ENCODE results near the gene PLP1. TPM values are rescaled to one million over a fixed set of nuclear protein-coding genes. Genes with fewer than 3 reads are reported as not detected.
A peak's percentile ranks its signal among the peaks of the same experiment; 100 is the strongest.
"Not testable (repeated sequence)": the region's sequence is repeated elsewhere in the genome, so short reads cannot be mapped to it uniquely, and the experiment has no call there.

The PLP1 gene
- total RNA-seq, 2 experiments from 2014 or later = not detected

DNA sequence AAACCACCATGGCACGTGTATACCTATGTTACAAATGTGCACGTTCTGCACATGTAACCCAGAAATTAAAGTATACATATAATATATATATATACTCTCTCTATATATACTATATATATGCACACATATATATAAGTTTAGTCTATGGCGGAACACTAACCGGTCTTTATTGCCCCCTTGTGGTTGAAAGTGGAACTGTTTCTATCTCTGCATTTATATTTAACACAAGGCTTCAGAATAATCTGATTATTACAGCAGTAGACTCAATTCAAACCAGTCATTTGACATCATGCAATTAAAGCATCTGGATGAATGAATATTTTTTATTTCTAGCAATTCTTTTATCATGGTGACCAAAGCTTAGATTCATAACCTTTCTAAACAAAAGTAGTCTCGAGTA is 40.9 kb downstream of the PLP1 start:
- H3K27ac Mint-ChIP-seq = no peak overlapping the region
- TF ChIP-seq, protein P1, sequence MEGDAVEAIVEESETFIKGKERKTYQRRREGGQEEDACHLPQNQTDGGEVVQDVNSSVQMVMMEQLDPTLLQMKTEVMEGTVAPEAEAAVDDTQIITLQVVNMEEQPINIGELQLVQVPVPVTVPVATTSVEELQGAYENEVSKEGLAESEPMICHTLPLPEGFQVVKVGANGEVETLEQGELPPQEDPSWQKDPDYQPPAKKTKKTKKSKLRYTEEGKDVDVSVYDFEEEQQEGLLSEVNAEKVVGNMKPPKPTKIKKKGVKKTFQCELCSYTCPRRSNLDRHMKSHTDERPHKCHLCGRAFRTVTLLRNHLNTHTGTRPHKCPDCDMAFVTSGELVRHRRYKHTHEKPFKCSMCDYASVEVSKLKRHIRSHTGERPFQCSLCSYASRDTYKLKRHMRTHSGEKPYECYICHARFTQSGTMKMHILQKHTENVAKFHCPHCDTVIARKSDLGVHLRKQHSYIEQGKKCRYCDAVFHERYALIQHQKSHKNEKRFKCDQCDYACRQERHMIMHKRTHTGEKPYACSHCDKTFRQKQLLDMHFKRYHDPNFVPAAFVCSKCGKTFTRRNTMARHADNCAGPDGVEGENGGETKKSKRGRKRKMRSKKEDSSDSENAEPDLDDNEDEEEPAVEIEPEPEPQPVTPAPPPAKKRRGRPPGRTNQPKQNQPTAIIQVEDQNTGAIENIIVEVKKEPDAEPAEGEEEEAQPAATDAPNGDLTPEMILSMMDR (IDR thresholded peaks at IDR 0.05) = peak; percentile 49
- DNase-seq = peak; percentile 19
- peaks cover 14% of the 10 kb centered on the region for H3K27me3 Mint-ChIP-seq
- intact Hi-C loops (cut with micrococcal nuclease) = loop anchor here (5.0 kb wide), 3 partner anchors 105 to 285 kb away; partner anchors contain the start of genes MORF4L2 and TMEM31
- no peak overlapping the region for H3K4me3 Mint-ChIP-seq
- ATAC-seq = peak; percentile 80
- H3K9me3 Mint-ChIP-seq = no peaks in the 10 kb centered on the region
- no peaks in the 10 kb centered on the region for H3K4me1 Mint-ChIP-seq (ENCODE audit: low read depth)
- ChIA-PET CTCF (interaction anchor here (1.1 to 2.4 kb wide), 4 partner anchors 9 to 285 kb away, joined by 3 to 7 read pairs (median 4); partner anchors contain the start of gene RAB9B), POLR2A (no interaction called here)
- no peaks in the 10 kb centered on the region for H3K36me3 Mint-ChIP-seq (ENCODE audit: low read depth)

GRCh38 chrX:103818842-103819619 is 42.4 kb downstream of the PLP1 start:
- TF ChIP-seq, protein P1 (IDR thresholded peaks at IDR 0.05) = no peak
- Mint-ChIP-seq H3K4me3 (no peak overlapping the region), H3K27ac (no peak overlapping the region), H3K4me1 (ENCODE audit: low read depth) (no peaks in the 10 kb centered on the region), H3K36me3 (ENCODE audit: low read depth) (no peaks in the 10 kb centered on the region), H3K9me3 (no peaks in the 10 kb centered on the region), H3K27me3 (peaks cover 9% of the 10 kb centered on the region)
- intact Hi-C loops (cut with micrococcal nuclease) = loop anchor here (5.0 kb wide), 3 partner anchors 107 to 287 kb away; partner anchors contain the start of genes MORF4L2 and TMEM31
- CTCF ChIA-PET = interaction anchor here (0.9 to 1.1 kb wide), 3 partner anchors 128 to 329 kb away, joined by 3 to 10 read pairs (median 3); no protein-coding TSS in a partner anchor
- DNase-seq (no peak), ATAC-seq (no peak)
- POLR2A ChIA-PET = no interaction called here

- CTCF ChIA-PET; H3K27me3 Mint-ChIP-seq; H3K27ac Mint-ChIP-seq; intact Hi-C loops (cut with micrococcal nuclease); H3K36me3 Mint-ChIP-seq (ENCODE audit: low read depth); DNase-seq; POLR2A ChIA-PET; H3K4me1 Mint-ChIP-seq (ENCODE audit: low read depth); H3K4me3 Mint-ChIP-seq; ATAC-seq; H3K9me3 Mint-ChIP-seq: not testable (repeated sequence)
Measured at GRCh38 chrX:103820802-103821201, 44.2 kb downstream of the PLP1 start.

DNA sequence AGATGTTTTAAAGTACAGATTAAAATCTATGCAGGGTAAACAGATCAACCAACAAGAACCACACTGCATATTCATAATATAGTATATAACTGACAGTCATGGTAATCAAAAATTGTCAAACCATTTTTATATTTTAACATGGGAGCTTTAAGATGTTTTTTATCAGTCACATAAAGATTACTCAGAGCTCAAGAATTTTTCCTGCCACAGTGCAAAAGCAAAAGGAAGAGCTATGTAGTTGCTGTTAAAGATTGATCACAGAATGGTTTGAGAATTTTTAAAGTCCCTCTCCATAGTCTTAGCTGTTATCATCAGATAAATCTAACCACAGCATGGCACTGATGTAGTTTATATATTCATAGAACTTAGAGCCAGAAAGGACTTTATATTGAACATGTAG is 47.0 kb downstream of the PLP1 start:
- Mint-ChIP-seq H3K4me1 (ENCODE audit: low read depth) (peaks cover 7% of the 10 kb centered on the region), H3K36me3 (ENCODE audit: low read depth) (no peaks in the 10 kb centered on the region), H3K9me3 (no peaks in the 10 kb centered on the region), H3K4me3 (no peak overlapping the region), H3K27ac (no peak overlapping the region), H3K27me3 (no peaks in the 10 kb centered on the region)
- ATAC-seq (no peak), DNase-seq (no peak)
- ChIA-PET CTCF (interaction anchor here (0.7 to 1.7 kb wide), 3 partner anchors 22 to 133 kb away, joined by 3 to 5 read pairs (median 4); partner anchors contain the start of gene TMEM31), POLR2A (no interaction called here)
- intact Hi-C loops (cut with micrococcal nuclease) = no loop called here
- TF ChIP-seq, protein P1 (IDR thresholded peaks at IDR 0.05) = no peak

GRCh38 chrX:103825881-103826280 is 49.2 kb downstream of the PLP1 start:
- CTCF ChIA-PET = interaction anchor here (1.1 to 1.2 kb wide), 2 partner anchors 19 to 293 kb away, joined by 3 to 4 read pairs; no protein-coding TSS in a partner anchor
- Mint-ChIP-seq H3K9me3 (no peaks in the 10 kb centered on the region), H3K27me3 (no peaks in the 10 kb centered on the region), H3K27ac (no peak overlapping the region), H3K36me3 (ENCODE audit: low read depth) (no peaks in the 10 kb centered on the region), H3K4me1 (ENCODE audit: low read depth) (peaks cover 7% of the 10 kb centered on the region), H3K4me3 (no peak overlapping the region)
- TF ChIP-seq, protein P1 (IDR thresholded peaks at IDR 0.05) = no peak
- ATAC-seq = no peak
- POLR2A ChIA-PET = no interaction called here
- intact Hi-C loops (cut with micrococcal nuclease) = no loop called here
- no peak for DNase-seq

All from activated CD8-positive, alpha-beta T cell treated with anti-CD3 and anti-CD28 coated beads for 36 hours (primary cell).